AG10803 (cell line): ENCODE data around the gene COQ8A.
A peak's percentile ranks its signal among the peaks of the same experiment; 100 is the strongest.

Experiments
- DNase-seq: peaks from one replicate; pipeline ENCODE4 v3.0.0; 2010; ENCODE audit warnings: low read depth
- H3K4me3 ChIP-seq: 2 replicates; pipeline ENCODE4 v1.5.1; 2011; ENCODE audit warnings: mild to moderate bottlenecking, low read length, control low read depth
- CTCF ChIP-seq: conservative IDR thresholded peaks from 2 replicates; pipeline ENCODE4 v1.5.1; 2011; ENCODE audit warnings: mild to moderate bottlenecking, low read length, control low read depth, inconsistent platforms

COQ8A gene

GRCh38 chr1:226946285-226946684 lies 6.2 kb downstream of the COQ8A start:
- no peak for DNase-seq
- TF ChIP-seq CTCF = no peak

GRCh38 chr1:226946841-226947240 lies 6.7 kb downstream of the COQ8A start:
- TF ChIP-seq CTCF = no peak
- peak; percentile 11 for DNase-seq

More at GRCh38 chr1:226946285-226946684, 6.2 kb downstream of the COQ8A start:
- no peak overlapping the region for H3K4me3 ChIP-seq

GRCh38 chr1:226948051-226948450 lies 8.0 kb downstream of the COQ8A start:
- no peak for TF ChIP-seq CTCF
- no peak for DNase-seq

More at GRCh38 chr1:226946841-226947240, 6.7 kb downstream of the COQ8A start:
- H3K4me3 ChIP-seq = no peak overlapping the region

GRCh38 chr1:226948480-226948879 lies 8.4 kb downstream of the COQ8A start:
- DNase-seq = no peak
- TF ChIP-seq CTCF = no peak
- no peak overlapping the region for H3K4me3 ChIP-seq

More at GRCh38 chr1:226948051-226948450, 8.0 kb downstream of the COQ8A start:
- no peak overlapping the region for H3K4me3 ChIP-seq

GRCh38 chr1:226948996-226949395 lies 8.9 kb downstream of the COQ8A start:
- H3K4me3 ChIP-seq = no peak overlapping the region
- no peak for TF ChIP-seq CTCF
- no peak for DNase-seq

GRCh38 chr1:226949401-226949800 lies 9.3 kb downstream of the COQ8A start:
- no peak overlapping the region for H3K4me3 ChIP-seq
- TF ChIP-seq CTCF = no peak
- no peak for DNase-seq

- no peak for TF ChIP-seq CTCF
- DNase-seq = no peak
- H3K4me3 ChIP-seq = no peak overlapping the region
These were observed 10.2 kb downstream of the COQ8A start for GRCh38 chr1:226950316-226950715.
